Chondrocyte (in vitro differentiated cells): Measurements from ENCODE around the gene ABHD17C. TPM values are rescaled to one million over a fixed set of nuclear protein-coding genes. Genes with fewer than 3 reads are reported as not detected.

Source experiments
- DNase-seq: peaks from one replicate; pipeline ENCODE4 v3.0.0; 2021; ENCODE audit warnings: mixed read lengths, low spot score
- H3K27ac Mint-ChIP-seq: one replicate; pipeline ENCODE4 v1.8.0; 2021; ENCODE audit warnings: mild to moderate bottlenecking, moderate library complexity, mixed read lengths; ENCODE audit not compliant: unreplicated experiment
- H3K27me3 Mint-ChIP-seq: 2 replicates; pipeline ENCODE4 v1.8.0; 2021; ENCODE audit warnings: low read depth, mixed read lengths
- H3K36me3 Mint-ChIP-seq: 2 replicates; pipeline ENCODE4 v1.8.0; 2021; ENCODE audit warnings: low read depth, mixed read lengths
- H3K4me1 Mint-ChIP-seq: 2 replicates; pipeline ENCODE4 v1.8.0; 2021; ENCODE audit warnings: low read depth, mild to moderate bottlenecking, mixed read lengths
- H3K4me3 Mint-ChIP-seq: one replicate; pipeline ENCODE4 v1.8.0; 2021; ENCODE audit warnings: mild to moderate bottlenecking, moderate library complexity, mixed read lengths; ENCODE audit not compliant: unreplicated experiment
- H3K9me3 Mint-ChIP-seq: 2 replicates; pipeline ENCODE4 v1.8.0; 2021; ENCODE audit warnings: low read depth, mixed read lengths
- total RNA-seq: library from RNA; stranded (reverse); gene quantifications from 3 replicates; pipeline ENCODE4 v1.2.1, GENCODE V29; 2021
- TF ChIP-seq, protein P1 (sequence below): fragments of 200-600 bp; sonication (generic); IDR thresholded peaks from 2 replicates; pipeline ENCODE4 v1.5.0; 2021; ENCODE audit warnings: antibody characterized with exemption, mild to moderate bottlenecking, moderate library complexity

ABHD17C gene
- total RNA-seq, 1 donor from 2014 or later, result 8.0 TPM

DNA sequence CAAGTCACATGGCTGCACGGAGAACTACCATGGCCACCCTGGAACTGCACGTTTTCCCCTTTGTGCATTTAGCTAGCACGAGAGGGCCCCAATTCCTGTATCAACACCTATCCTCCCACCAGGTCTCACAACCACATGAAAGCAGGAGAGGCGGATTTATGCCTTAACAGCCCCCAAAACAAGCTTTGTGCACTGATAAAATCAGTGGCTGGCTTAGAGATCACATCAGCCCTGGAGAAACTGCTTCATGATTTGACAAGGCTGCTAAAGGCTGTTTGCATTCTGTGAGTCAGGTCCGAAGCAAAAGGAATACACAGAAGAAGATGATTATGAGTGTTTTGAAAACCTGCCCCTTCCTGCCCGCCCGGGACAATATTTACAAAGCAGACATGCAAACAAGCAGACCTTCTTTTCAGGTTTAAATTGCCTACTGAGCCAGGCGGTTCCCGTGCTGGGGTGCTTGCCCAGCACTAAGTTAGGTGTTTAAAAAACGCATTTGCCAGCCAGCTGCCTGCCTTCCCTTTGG is 109.9 kb downstream of the ABHD17C start:
- Mint-ChIP-seq H3K4me3 (no peak overlapping the region), H3K27ac (no peak overlapping the region)

More for the DNA sequence above, 109.9 kb downstream of the ABHD17C start:
- no peaks in the 10 kb centered on the region for H3K9me3 Mint-ChIP-seq
- peaks cover 3% of the 10 kb centered on the region for H3K4me1 Mint-ChIP-seq
- no peak for DNase-seq
- no peaks in the 10 kb centered on the region for H3K27me3 Mint-ChIP-seq
- TF ChIP-seq, protein P1, sequence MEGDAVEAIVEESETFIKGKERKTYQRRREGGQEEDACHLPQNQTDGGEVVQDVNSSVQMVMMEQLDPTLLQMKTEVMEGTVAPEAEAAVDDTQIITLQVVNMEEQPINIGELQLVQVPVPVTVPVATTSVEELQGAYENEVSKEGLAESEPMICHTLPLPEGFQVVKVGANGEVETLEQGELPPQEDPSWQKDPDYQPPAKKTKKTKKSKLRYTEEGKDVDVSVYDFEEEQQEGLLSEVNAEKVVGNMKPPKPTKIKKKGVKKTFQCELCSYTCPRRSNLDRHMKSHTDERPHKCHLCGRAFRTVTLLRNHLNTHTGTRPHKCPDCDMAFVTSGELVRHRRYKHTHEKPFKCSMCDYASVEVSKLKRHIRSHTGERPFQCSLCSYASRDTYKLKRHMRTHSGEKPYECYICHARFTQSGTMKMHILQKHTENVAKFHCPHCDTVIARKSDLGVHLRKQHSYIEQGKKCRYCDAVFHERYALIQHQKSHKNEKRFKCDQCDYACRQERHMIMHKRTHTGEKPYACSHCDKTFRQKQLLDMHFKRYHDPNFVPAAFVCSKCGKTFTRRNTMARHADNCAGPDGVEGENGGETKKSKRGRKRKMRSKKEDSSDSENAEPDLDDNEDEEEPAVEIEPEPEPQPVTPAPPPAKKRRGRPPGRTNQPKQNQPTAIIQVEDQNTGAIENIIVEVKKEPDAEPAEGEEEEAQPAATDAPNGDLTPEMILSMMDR, result no peak
- peaks cover 32% of the 10 kb centered on the region for H3K36me3 Mint-ChIP-seq

Other genes with a start within 250 kb of the ABHD17C start
- gene CEMIP, start 84.1 kb downstream of the ABHD17C start, total RNA-seq, result 138 to 146 TPM (median 143 TPM) in 3 replicates